Common myeloid progenitor, CD34-positive (primary cell): Measurements from ENCODE around the gene MACROD2.

Experiments
- CTCF ChIA-PET: fragments of 350-600 bp; sonication (Branson Sonifier 250); formaldehyde crosslinking; loops from one replicate; lab custom pipeline; 2021; ENCODE audit warnings: antibody characterized with exemption; lab: Charles Lee
- POLR2A ChIA-PET: fragments of 350-600 bp; sonication (Branson Sonifier 250); formaldehyde crosslinking; loops from one replicate; lab custom pipeline; 2021; ENCODE audit warnings: antibody characterized with exemption; lab: Charles Lee
- DNase-seq, 3 donors: peaks; one replicate each; pipeline versions ENCODE4 v3.0.0 to v3.0.0-alpha.2; 2013
- H3K27ac ChIP-seq, 2 experiments: 1 replicate in 1 of 2; 2 replicates in 1 of 2; pipeline ENCODE4 v1.7.0; 2013; ENCODE audit warnings: inconsistent platforms in 2 of 2, low read length in 2 of 2, mild to moderate bottlenecking in 2 of 2, low read depth in 1 of 2, moderate library complexity in 1 of 2; ENCODE audit not compliant: severe bottlenecking in 2 of 2, insufficient read depth in 1 of 2, poor library complexity in 1 of 2
- H3K27me3 ChIP-seq, 5 experiments: replicated peaks in 2 of 5; 1 replicate in 3 of 5; 2 replicates in 2 of 5; pipeline versions ENCODE4 v1.6.1 to v1.7.0; 2013; ENCODE audit warnings: low read length in 4 of 5, mild to moderate bottlenecking in 2 of 5, moderate library complexity in 2 of 5, inconsistent platforms in 1 of 5; ENCODE audit not compliant: insufficient read depth in 5 of 5, control insufficient read depth in 4 of 5
- H3K36me3 ChIP-seq, 4 experiments: 1 replicate in 2 of 4; 2 replicates in 2 of 4; pipeline versions ENCODE4 v1.6.1 to v1.7.0; 2013; ENCODE audit warnings: low read length in 3 of 4, control low read depth in 1 of 4, mild to moderate bottlenecking in 1 of 4; ENCODE audit not compliant: control insufficient read depth in 4 of 4, insufficient read depth in 4 of 4
- H3K4me1 ChIP-seq, 4 experiments: 1 replicate in 3 of 4; 2 replicates in 1 of 4; pipeline versions ENCODE4 v1.6.1 to v1.7.1; 2013; ENCODE audit warnings: low read length in 3 of 4, mild to moderate bottlenecking in 3 of 4, control low read depth in 1 of 4, inconsistent platforms in 1 of 4, moderate library complexity in 1 of 4; ENCODE audit not compliant: control insufficient read depth in 4 of 4, insufficient read depth in 4 of 4; ENCODE audit errors: control extremely low read depth in 1 of 4
- H3K4me3 ChIP-seq, 7 experiments: 1 replicate in 4 of 7; 2 replicates in 3 of 7; pipeline versions ENCODE4 v1.5.1 to v1.7.0; 2013; ENCODE audit warnings: mild to moderate bottlenecking in 7 of 7, low read length in 6 of 7, moderate library complexity in 6 of 7, inconsistent platforms in 2 of 7, low read depth in 2 of 7, control low read depth in 1 of 7; ENCODE audit not compliant: insufficient read depth in 4 of 7, control insufficient read depth in 1 of 7; ENCODE audit errors: extremely low read depth in 1 of 7
- H3K9me3 ChIP-seq, 5 experiments: 1 replicate in 4 of 5; 2 replicates in 1 of 5; pipeline versions ENCODE4 v1.6.1 to v1.7.1; 2013; ENCODE audit warnings: low read length in 4 of 5, mild to moderate bottlenecking in 2 of 5, inconsistent platforms in 1 of 5, low read depth in 1 of 5, moderate library complexity in 1 of 5; ENCODE audit not compliant: control insufficient read depth in 4 of 5, insufficient read depth in 2 of 5; ENCODE audit errors: control extremely low read depth in 1 of 5
- WGBS: methylation state at CpG from one replicate; pipeline ENCODE4 v1.1.5; 2013; ENCODE audit not compliant: insufficient coverage; 5-methylcytosine and 5-hydroxymethylcytosine counted together

Gene MACROD2

GRCh38 chr20:14757728-14758127 is 762.4 kb downstream of the MACROD2 start:
- no peaks in the 10 kb centered on the region for H3K27me3 ChIP-seq
- CTCF ChIA-PET: no interaction called here

DNA sequence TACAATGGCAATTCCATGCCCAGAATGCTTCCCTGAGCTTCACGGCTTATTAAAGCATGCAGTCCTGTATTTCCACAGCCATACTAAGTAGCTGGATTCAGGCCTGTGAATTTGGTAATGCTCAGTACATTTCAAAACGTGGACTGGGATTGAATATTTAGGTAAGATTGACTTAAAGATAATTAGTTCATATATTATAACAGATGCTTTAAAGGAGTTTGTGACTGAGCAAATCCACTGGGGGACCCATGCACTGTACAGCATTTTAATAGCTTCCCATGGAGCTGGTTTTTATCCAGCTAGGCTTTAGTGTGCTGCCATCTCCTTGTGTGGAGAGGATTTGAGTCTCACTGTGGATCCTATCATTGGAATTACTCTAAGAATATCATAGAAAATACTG is 763.0 kb downstream of the MACROD2 start:
- WGBS: no CpG with 5 or more reads among the region's 2 CpGs
- CTCF ChIA-PET: no interaction called here

More at GRCh38 chr20:14757728-14758127, 762.4 kb downstream of the MACROD2 start:
- Histone ChIP-seq H3K4me1 (no peaks in the 10 kb centered on the region), H3K9me3 (peaks cover 0 to 1% (median 0%) of the 10 kb centered on the region in 5 experiments), H3K36me3 (no peaks in the 10 kb centered on the region), H3K27ac (no peak overlapping the region), H3K4me3 (no peak overlapping the region)
- whole genome bisulfite sequencing: 98% methylated on average over 9 of the region's 12 CpGs
- DNase-seq: no peak
- POLR2A ChIA-PET: no interaction called here

GRCh38 chr20:14759979-14760378 is 764.7 kb downstream of the MACROD2 start:
- CTCF ChIA-PET: no interaction called here
- WGBS: 85% methylated on average over 2 of the region's 4 CpGs
- Histone ChIP-seq H3K9me3 (peaks cover 0 to 1% (median 0%) of the 10 kb centered on the region in 5 experiments), H3K27me3 (no peaks in the 10 kb centered on the region), H3K36me3 (no peaks in the 10 kb centered on the region), H3K4me1 (no peaks in the 10 kb centered on the region), H3K27ac (no peak overlapping the region), H3K4me3 (no peak overlapping the region)
- no peak for DNase-seq
- POLR2A ChIA-PET: no interaction called here

More for the DNA sequence above, 763.0 kb downstream of the MACROD2 start:
- H3K9me3 ChIP-seq: peaks cover 0 to 1% (median 0%) of the 10 kb centered on the region in 5 experiments
- no peak for DNase-seq
- no peak overlapping the region for H3K27ac ChIP-seq
- POLR2A ChIA-PET: no interaction called here
- H3K4me1 ChIP-seq: no peaks in the 10 kb centered on the region
- no peak overlapping the region for H3K4me3 ChIP-seq
- H3K27me3 ChIP-seq: no peaks in the 10 kb centered on the region
- no peaks in the 10 kb centered on the region for H3K36me3 ChIP-seq

DNA sequence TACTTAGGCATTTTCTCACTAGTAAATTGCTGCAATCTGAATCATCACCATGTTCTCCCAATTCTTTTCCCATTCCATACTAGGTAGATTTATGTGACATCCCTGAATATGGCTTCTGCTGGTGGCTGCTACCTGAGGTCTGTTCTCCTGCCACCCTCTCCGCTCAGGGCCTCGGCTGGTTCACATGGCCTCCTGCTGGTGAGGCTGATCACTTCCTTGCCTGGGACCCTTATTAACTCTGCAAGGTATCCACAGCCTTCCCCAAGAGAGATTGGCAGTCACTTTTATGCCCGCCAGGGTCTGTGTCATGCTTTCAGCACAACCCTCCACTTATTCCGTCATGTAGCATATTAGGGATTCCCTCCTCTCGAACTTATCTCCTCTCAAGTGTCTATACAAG is 766.6 kb downstream of the MACROD2 start:
- Histone ChIP-seq H3K4me3 (no peak overlapping the region), H3K27me3 (no peaks in the 10 kb centered on the region), H3K36me3 (no peaks in the 10 kb centered on the region), H3K27ac (no peak overlapping the region), H3K9me3 (peaks cover 0 to 1% (median 0%) of the 10 kb centered on the region in 5 experiments), H3K4me1 (no peaks in the 10 kb centered on the region)
- POLR2A ChIA-PET: no interaction called here
- CTCF ChIA-PET: no interaction called here
- no peak for DNase-seq
- 95% methylated on average over 4 of the region's 5 CpGs for WGBS

DNA sequence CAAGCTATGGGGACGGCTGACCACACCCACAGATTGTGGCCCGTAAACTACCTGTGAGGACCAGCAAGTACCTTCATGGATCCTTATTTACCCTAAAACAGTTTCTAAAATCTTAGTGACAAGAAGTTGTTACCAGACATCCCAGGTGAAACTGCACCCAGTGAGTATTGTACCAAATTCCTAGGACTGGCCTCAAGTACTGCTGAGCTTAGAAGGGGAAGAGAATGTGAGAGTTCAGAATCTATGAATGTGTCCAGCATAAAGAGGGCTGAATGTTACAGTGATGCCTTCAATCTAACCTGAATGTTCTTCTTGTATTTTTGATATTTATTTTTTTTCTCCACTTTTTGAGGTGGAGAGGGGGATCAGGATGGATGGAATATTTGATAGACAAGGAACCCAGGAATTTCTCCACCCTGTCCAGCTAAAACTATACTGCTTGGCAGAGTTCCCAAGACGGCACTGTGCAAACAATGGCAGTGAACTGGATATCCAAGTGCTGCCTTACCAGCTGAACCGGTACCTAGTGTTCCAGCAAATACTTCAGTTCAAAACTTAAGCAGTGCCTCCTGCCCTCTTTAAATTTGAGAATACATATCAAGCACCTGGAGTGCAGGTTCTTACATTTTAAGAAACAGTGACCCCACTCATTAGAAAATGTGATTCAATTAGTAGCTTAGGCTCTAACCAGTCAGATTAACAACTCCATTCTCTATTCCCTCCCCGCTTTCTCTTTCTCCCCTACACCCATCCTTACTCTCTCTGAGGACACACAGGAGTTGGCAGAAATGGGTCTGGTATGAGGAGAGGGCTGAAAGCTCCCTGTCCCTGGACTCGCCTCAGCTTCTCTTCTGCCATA is 769.4 kb downstream of the MACROD2 start:
- no peak for DNase-seq
- Histone ChIP-seq H3K27me3 (no peaks in the 10 kb centered on the region), H3K4me1 (no peaks in the 10 kb centered on the region), H3K27ac (no peak overlapping the region), H3K4me3 (no peak overlapping the region), H3K36me3 (no peaks in the 10 kb centered on the region), H3K9me3 (peaks cover 0 to 3% (median 0%) of the 10 kb centered on the region in 5 experiments)
- CTCF ChIA-PET: interaction anchor here (0.5 kb wide), 1 partner anchor 16 kb away, joined by 3 read pairs; no protein-coding TSS in a partner anchor
- 73% methylated on average over 5 of the region's 6 CpGs for WGBS
- POLR2A ChIA-PET: interaction anchor here (0.6 kb wide), 1 partner anchor 175 kb away, joined by 3 read pairs; no protein-coding TSS in a partner anchor

GRCh38 chr20:14765370-14765701 is 770.0 kb downstream of the MACROD2 start:
- POLR2A ChIA-PET: interaction anchor here (0.6 kb wide), 1 partner anchor 176 kb away, joined by 3 read pairs; no protein-coding TSS in a partner anchor
- CTCF ChIA-PET: no interaction called here
- Histone ChIP-seq H3K36me3 (no peaks in the 10 kb centered on the region), H3K4me1 (no peaks in the 10 kb centered on the region), H3K9me3 (peaks cover 0 to 3% (median 0%) of the 10 kb centered on the region in 5 experiments), H3K27ac (no peak overlapping the region), H3K27me3 (no peaks in the 10 kb centered on the region), H3K4me3 (no peak overlapping the region)
- 92% methylated on average over 2 of the region's 3 CpGs for WGBS
- no peak for DNase-seq

- Histone ChIP-seq H3K36me3 (no peaks in the 10 kb centered on the region), H3K9me3 (no peaks in the 10 kb centered on the region), H3K4me1 (no peaks in the 10 kb centered on the region), H3K27ac (no peak overlapping the region), H3K27me3 (no peaks in the 10 kb centered on the region), H3K4me3 (no peak overlapping the region)
- ChIA-PET CTCF (no interaction called here), POLR2A (no interaction called here)
- DNase-seq: no peak
Measured at GRCh38 chr20:14773486-14773885, 778.2 kb downstream of the MACROD2 start.
